Measurements from ENCODE around the gene ARHGAP1. TPM values are rescaled to one million over a fixed set of nuclear protein-coding genes. Genes with fewer than 3 reads are reported as not detected.

Gene ARHGAP1
- polyA plus RNA-seq, 3 donors, result 31.6 to 59.3 (median 44.1) TPM

DNA sequence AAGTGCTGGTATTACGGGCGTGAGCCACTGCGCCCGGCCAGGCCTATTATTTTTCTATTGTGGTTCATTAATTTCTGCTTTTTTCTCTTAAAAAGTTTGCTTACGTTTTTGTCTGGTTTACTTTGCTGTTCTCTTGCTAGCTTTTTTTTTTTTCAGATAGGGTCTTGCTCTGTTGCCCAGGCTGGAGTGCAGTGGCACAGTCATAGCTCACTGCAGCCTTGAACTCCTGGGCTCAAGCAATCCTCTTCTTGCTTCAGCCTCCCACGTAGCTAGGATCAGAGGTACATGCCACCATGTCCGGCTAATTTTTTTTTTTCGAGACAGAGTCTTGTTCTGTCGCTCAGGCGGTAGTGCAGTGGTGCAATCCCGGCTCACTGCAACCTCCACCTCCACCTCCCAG, 37.3 kb upstream of the ARHGAP1 start:
- no peak for DNase-seq
- H3K27ac ChIP-seq (ENCODE audit: low read depth in 1 of 2, low read length in 2 of 2), result no peak overlapping the region
- intact Hi-C loops (cut with micrococcal nuclease), result no loop called here
- H3K4me1 ChIP-seq (ENCODE audit: control insufficient read depth in 1 of 2, insufficient read depth in 2 of 2, low read length in 2 of 2), result no peaks in the 10 kb centered on the region
- H3K4me3 Mint-ChIP-seq, result no peak overlapping the region
- H3K4me3 ChIP-seq (replicated peaks in 1 of 3; ENCODE audit: low read depth in 2 of 3, low read length in 3 of 3), result no peak overlapping the region
- WGBS (ENCODE audit: insufficient coverage), result 95% methylated on average over 9 of the region's 11 CpGs
- H2AFZ ChIP-seq (ENCODE audit: insufficient read depth, low read depth, low read length, poor library complexity, severe bottlenecking), result no peak overlapping the region
- H3K36me3 ChIP-seq (replicated peaks in 1 of 2; ENCODE audit: control insufficient read depth in 1 of 2, insufficient read depth in 2 of 2, low read length in 2 of 2), result peaks cover 16 to 17% of the 10 kb centered on the region in 2 donors
- H3K9me3 ChIP-seq (replicated peaks in 1 of 2; ENCODE audit: control insufficient read depth in 1 of 2, insufficient read depth in 1 of 2, low read length in 2 of 2), result no peaks in the 10 kb centered on the region
- H3K27me3 ChIP-seq (ENCODE audit: control insufficient read depth in 2 of 2, insufficient read depth in 2 of 2, low read length in 2 of 2), result no peaks in the 10 kb centered on the region
- no peak overlapping the region for H3K9ac ChIP-seq (ENCODE audit: insufficient read depth, low read length, poor library complexity, severe bottlenecking)
- no peaks in the 10 kb centered on the region for H4K20me1 ChIP-seq (ENCODE audit: insufficient read depth, low read length)
- peaks cover 17 to 25% of the 10 kb centered on the region in 2 donors for H3K36me3 Mint-ChIP-seq
- H3K79me2 ChIP-seq (ENCODE audit: insufficient read depth, low read length), result no peaks in the 10 kb centered on the region
- no peak overlapping the region for H3K4me2 ChIP-seq (replicated peaks; ENCODE audit: extremely low read depth, low read length, poor library complexity, severe bottlenecking)
- H3K27me3 Mint-ChIP-seq (ENCODE audit: low read depth in 3 of 3), result peaks cover 1 to 4% (median 2%) of the 10 kb centered on the region in 3 donors
- H3K4me1 Mint-ChIP-seq, result no peaks in the 10 kb centered on the region
- TF ChIP-seq, protein P1, sequence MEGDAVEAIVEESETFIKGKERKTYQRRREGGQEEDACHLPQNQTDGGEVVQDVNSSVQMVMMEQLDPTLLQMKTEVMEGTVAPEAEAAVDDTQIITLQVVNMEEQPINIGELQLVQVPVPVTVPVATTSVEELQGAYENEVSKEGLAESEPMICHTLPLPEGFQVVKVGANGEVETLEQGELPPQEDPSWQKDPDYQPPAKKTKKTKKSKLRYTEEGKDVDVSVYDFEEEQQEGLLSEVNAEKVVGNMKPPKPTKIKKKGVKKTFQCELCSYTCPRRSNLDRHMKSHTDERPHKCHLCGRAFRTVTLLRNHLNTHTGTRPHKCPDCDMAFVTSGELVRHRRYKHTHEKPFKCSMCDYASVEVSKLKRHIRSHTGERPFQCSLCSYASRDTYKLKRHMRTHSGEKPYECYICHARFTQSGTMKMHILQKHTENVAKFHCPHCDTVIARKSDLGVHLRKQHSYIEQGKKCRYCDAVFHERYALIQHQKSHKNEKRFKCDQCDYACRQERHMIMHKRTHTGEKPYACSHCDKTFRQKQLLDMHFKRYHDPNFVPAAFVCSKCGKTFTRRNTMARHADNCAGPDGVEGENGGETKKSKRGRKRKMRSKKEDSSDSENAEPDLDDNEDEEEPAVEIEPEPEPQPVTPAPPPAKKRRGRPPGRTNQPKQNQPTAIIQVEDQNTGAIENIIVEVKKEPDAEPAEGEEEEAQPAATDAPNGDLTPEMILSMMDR (IDR thresholded peaks at IDR 0.05), result no peak
- peak overlapping the region in 1 of 7 donors; percentile 40 for H3K27ac Mint-ChIP-seq
- H3K9me3 Mint-ChIP-seq, result peaks cover 0 to 3% (median 0%) of the 10 kb centered on the region in 7 donors

DNA sequence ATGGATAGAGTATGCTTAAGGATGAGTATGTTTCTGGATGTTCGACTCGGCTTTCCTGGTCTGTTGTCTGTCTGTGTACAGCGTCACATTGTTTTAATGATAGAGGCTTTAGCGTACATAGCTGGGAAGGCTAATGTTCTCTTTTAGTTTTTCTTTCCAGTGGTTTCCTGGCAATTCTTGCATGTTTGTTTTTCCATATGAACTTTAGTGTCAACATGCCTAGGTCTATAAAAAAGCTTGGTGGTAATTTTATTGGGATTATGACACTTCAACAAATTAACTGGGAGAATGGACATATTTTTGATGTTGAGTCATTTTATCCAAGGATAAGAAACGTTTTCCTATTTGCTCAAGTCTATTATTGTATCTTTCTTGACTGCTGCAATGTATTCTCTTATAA, 36.2 kb upstream of the ARHGAP1 start:
- peaks cover 6 to 7% of the 10 kb centered on the region in 2 donors for H3K36me3 ChIP-seq (replicated peaks in 1 of 2; ENCODE audit: control insufficient read depth in 1 of 2, insufficient read depth in 2 of 2, low read length in 2 of 2)
- Mint-ChIP-seq H3K9me3 (peaks cover 0 to 3% (median 0%) of the 10 kb centered on the region in 7 donors), H3K36me3 (peaks cover 6 to 14% of the 10 kb centered on the region in 2 donors), H3K4me1 (no peaks in the 10 kb centered on the region), H3K27me3 (ENCODE audit: low read depth in 3 of 3) (peaks cover 1 to 4% (median 2%) of the 10 kb centered on the region in 3 donors), H3K4me3 (no peak overlapping the region), H3K27ac (no peak overlapping the region)
- H3K27ac ChIP-seq (ENCODE audit: low read depth in 1 of 2, low read length in 2 of 2), result no peak overlapping the region
- H3K4me2 ChIP-seq (replicated peaks; ENCODE audit: extremely low read depth, low read length, poor library complexity, severe bottlenecking), result no peak overlapping the region
- TF ChIP-seq, protein P1 (IDR thresholded peaks at IDR 0.05), result no peak
- H3K79me2 ChIP-seq (ENCODE audit: insufficient read depth, low read length), result no peaks in the 10 kb centered on the region
- no peak for DNase-seq
- 96% methylated on average over 3 of the region's 5 CpGs for WGBS (ENCODE audit: insufficient coverage)
- H2AFZ ChIP-seq (ENCODE audit: insufficient read depth, low read depth, low read length, poor library complexity, severe bottlenecking), result no peak overlapping the region
- H3K9me3 ChIP-seq (replicated peaks in 1 of 2; ENCODE audit: control insufficient read depth in 1 of 2, insufficient read depth in 1 of 2, low read length in 2 of 2), result no peaks in the 10 kb centered on the region
- no peaks in the 10 kb centered on the region for H3K27me3 ChIP-seq (ENCODE audit: control insufficient read depth in 2 of 2, insufficient read depth in 2 of 2, low read length in 2 of 2)
- H3K4me1 ChIP-seq (ENCODE audit: control insufficient read depth in 1 of 2, insufficient read depth in 2 of 2, low read length in 2 of 2), result no peaks in the 10 kb centered on the region
- H4K20me1 ChIP-seq (ENCODE audit: insufficient read depth, low read length), result no peaks in the 10 kb centered on the region
- no peak overlapping the region for H3K4me3 ChIP-seq (replicated peaks in 1 of 3; ENCODE audit: low read depth in 2 of 3, low read length in 3 of 3)
- intact Hi-C loops (cut with micrococcal nuclease), result no loop called here
- no peak overlapping the region for H3K9ac ChIP-seq (ENCODE audit: insufficient read depth, low read length, poor library complexity, severe bottlenecking)
